ENCODE results near the gene BDKRB2.
"Not testable (repeated sequence)": the region's sequence is repeated elsewhere in the genome, so short reads cannot be mapped to it uniquely, and the experiment has no call there.

Gene BDKRB2

GRCh38 chr14:96229315-96229714, 24.7 kb downstream of the BDKRB2 start:
- DNase-seq, result no peak

GRCh38 chr14:96231056-96231455, 26.4 kb downstream of the BDKRB2 start:
- DNase-seq, result no peak

- no peak for DNase-seq
Observed at GRCh38 chr14:96231526-96232130, 27.0 kb downstream of the BDKRB2 start.

- no peak for DNase-seq
Observed at GRCh38 chr14:96232506-96232905, 27.9 kb downstream of the BDKRB2 start.

- no peak for DNase-seq
Observed at GRCh38 chr14:96233661-96234060, 29.0 kb downstream of the BDKRB2 start.

- DNase-seq, result no peak
Observed at GRCh38 chr14:96235426-96235825, 30.8 kb downstream of the BDKRB2 start.

- no peak for DNase-seq
Observed at GRCh38 chr14:96237641-96238040, 33.0 kb downstream of the BDKRB2 start.

GRCh38 chr14:96238676-96239265, 34.1 kb downstream of the BDKRB2 start:
- DNase-seq, result no peak

- DNase-seq, result no peak
Observed at GRCh38 chr14:96239711-96240141, 35.1 kb downstream of the BDKRB2 start.

- DNase-seq, result no peak
Observed at GRCh38 chr14:96240641-96241040, 36.0 kb downstream of the BDKRB2 start.

- no peak for DNase-seq
Observed at GRCh38 chr14:96242126-96242525, 37.5 kb downstream of the BDKRB2 start.

- DNase-seq, result no peak
Observed at GRCh38 chr14:96243785-96244184, 39.1 kb downstream of the BDKRB2 start.

GRCh38 chr14:96245074-96245473, 40.4 kb downstream of the BDKRB2 start:
- not testable (repeated sequence) for DNase-seq

- DNase-seq, result no peak
Observed at GRCh38 chr14:96245710-96246538, 41.3 kb downstream of the BDKRB2 start.

- no peak for DNase-seq
Observed at GRCh38 chr14:96246539-96246847, 41.9 kb downstream of the BDKRB2 start.

- DNase-seq, result no peak
Observed at GRCh38 chr14:96247031-96247430, 42.4 kb downstream of the BDKRB2 start.

- peak; percentile 85 for DNase-seq
Observed at GRCh38 chr14:96249029-96249428, 44.4 kb downstream of the BDKRB2 start.

GRCh38 chr14:96250485-96250884, 45.8 kb downstream of the BDKRB2 start:
- DNase-seq, result no peak

- DNase-seq, result no peak
Observed at GRCh38 chr14:96251656-96252155, 47.1 kb downstream of the BDKRB2 start.

- no peak for DNase-seq
Observed at GRCh38 chr14:96252323-96252998, 47.8 kb downstream of the BDKRB2 start.

GRCh38 chr14:96252999-96253539, 48.4 kb downstream of the BDKRB2 start:
- DNase-seq, result no peak

- DNase-seq, result no peak
Observed at GRCh38 chr14:96254687-96255086, 50.0 kb downstream of the BDKRB2 start.
